K562 (cell line): ENCODE data around the gene ANAPC4.

Experiments
- ETV5 ChIP-seq: sonication (generic); formaldehyde crosslinking; IDR thresholded peaks from 2 replicates; pipeline ENCODE4 v1.4.0; 2020; ENCODE audit warnings: low read depth, mild to moderate bottlenecking, missing genetic modification reagents
- GABPA ChIP-seq: fragments of 200-800 bp; sonication (Bioruptor generic); conservative IDR thresholded peaks from 2 replicates; pipeline ENCODE4 v1.6.1; 2016; ENCODE audit warnings: low read depth, missing genetic modification characterization, missing compliant biosample characterization
- HMGN3 ChIP-seq: IDR thresholded peaks from 2 replicates; pipeline ENCODE4 v1.6.1; 2011; ENCODE audit warnings: borderline replicate concordance, low read depth, mild to moderate bottlenecking, mixed read lengths, low read length; ENCODE audit not compliant: insufficient read length; ENCODE audit errors: extremely low read depth
- SMC3 ChIP-seq: conservative IDR thresholded peaks from 2 replicates; pipeline ENCODE4 v1.6.1; 2011; ENCODE audit warnings: low read depth, low read length, improper control_type of control experiment; ENCODE audit not compliant: insufficient read depth
- SREBF2 ChIP-seq: sonication (generic); formaldehyde crosslinking; IDR thresholded peaks from 2 replicates; pipeline ENCODE4 v1.4.0; 2020; ENCODE audit warnings: mild to moderate bottlenecking, missing genetic modification reagents
- U2AF1 ChIP-seq: fragments of 200-400 bp; formaldehyde crosslinking; optimal IDR thresholded peaks from 2 replicates; pipeline ENCODE3; 2017; ENCODE audit warnings: mild to moderate bottlenecking, low read depth, low read length, moderate library complexity
- TF ChIP-seq, protein P1 (sequence below), 2 experiments: fragments of 450-650 bp; formaldehyde crosslinking in 1 of 2; IDR thresholded peaks; 2 replicates each; pipeline versions ENCODE4 v1.4.0 to v1.6.1; 2014 to 2020; ENCODE audit warnings: mild to moderate bottlenecking in 2 of 2, borderline replicate concordance in 1 of 2, low read depth in 1 of 2
- TF ChIP-seq, protein P2 (sequence below): fragments of 250-450 bp; sonication (Bioruptor Pico); IDR thresholded peaks from 2 replicates; pipeline ENCODE4 v1.8.0; 2022; ENCODE audit warnings: moderate library complexity, mild to moderate bottlenecking, inconsistent platforms

DNA sequence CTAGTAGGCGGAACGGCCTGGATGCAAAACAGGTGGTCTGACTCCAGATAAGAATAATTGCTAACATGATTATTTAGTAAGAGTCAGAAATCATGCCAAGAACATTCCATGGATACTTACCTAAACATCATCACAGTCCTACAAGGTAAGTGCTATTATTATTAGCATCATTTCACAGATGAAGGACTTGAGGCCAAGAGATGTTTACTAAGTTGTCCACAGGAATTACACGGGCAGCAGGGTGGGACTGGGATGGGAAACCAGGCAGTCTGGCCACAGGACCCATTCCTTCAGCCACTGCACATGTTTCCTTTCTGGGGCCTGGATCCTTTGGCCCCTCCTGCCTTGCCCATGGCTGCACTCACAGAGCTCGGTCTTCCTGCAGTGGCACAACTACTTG is 48.3 kb downstream of the ANAPC4 start:
- TF ChIP-seq, protein P1, sequence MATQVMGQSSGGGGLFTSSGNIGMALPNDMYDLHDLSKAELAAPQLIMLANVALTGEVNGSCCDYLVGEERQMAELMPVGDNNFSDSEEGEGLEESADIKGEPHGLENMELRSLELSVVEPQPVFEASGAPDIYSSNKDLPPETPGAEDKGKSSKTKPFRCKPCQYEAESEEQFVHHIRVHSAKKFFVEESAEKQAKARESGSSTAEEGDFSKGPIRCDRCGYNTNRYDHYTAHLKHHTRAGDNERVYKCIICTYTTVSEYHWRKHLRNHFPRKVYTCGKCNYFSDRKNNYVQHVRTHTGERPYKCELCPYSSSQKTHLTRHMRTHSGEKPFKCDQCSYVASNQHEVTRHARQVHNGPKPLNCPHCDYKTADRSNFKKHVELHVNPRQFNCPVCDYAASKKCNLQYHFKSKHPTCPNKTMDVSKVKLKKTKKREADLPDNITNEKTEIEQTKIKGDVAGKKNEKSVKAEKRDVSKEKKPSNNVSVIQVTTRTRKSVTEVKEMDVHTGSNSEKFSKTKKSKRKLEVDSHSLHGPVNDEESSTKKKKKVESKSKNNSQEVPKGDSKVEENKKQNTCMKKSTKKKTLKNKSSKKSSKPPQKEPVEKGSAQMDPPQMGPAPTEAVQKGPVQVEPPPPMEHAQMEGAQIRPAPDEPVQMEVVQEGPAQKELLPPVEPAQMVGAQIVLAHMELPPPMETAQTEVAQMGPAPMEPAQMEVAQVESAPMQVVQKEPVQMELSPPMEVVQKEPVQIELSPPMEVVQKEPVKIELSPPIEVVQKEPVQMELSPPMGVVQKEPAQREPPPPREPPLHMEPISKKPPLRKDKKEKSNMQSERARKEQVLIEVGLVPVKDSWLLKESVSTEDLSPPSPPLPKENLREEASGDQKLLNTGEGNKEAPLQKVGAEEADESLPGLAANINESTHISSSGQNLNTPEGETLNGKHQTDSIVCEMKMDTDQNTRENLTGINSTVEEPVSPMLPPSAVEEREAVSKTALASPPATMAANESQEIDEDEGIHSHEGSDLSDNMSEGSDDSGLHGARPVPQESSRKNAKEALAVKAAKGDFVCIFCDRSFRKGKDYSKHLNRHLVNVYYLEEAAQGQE (IDR thresholded peaks at IDR 0.05; ENCODE audit: borderline replicate concordance) = no peak
- TF ChIP-seq, protein P1 (CRISPR knock-in tag; IDR thresholded peaks at IDR 0.05; ENCODE audit: low read depth) = no peak
- TF ChIP-seq SREBF2 (CRISPR knock-in tag) = no peak
- TF ChIP-seq HMGN3 = no peak
- TF ChIP-seq U2AF1 = no peak
- TF ChIP-seq SMC3 = no peak
- TF ChIP-seq ETV5 (CRISPR knock-in tag) = no peak
- TF ChIP-seq, protein P2, sequence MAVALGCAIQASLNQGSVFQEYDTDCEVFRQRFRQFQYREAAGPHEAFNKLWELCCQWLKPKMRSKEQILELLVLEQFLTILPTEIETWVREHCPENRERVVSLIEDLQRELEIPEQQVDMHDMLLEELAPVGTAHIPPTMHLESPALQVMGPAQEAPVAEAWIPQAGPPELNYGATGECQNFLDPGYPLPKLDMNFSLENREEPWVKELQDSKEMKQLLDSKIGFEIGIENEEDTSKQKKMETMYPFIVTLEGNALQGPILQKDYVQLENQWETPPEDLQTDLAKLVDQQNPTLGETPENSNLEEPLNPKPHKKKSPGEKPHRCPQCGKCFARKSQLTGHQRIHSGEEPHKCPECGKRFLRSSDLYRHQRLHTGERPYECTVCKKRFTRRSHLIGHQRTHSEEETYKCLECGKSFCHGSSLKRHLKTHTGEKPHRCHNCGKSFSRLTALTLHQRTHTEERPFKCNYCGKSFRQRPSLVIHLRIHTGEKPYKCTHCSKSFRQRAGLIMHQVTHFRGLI (CRISPR knock-in tag) = no peak
- TF ChIP-seq GABPA (tag) = no peak
